D721Med (cell line): Measurements from ENCODE around the gene AURKA.
"Not testable (repeated sequence)": the region's sequence is repeated elsewhere in the genome, so short reads cannot be mapped to it uniquely, and the experiment has no call there.

ENCODE experiments used
- DNase-seq: peaks from one replicate; pipeline ENCODE4 v3.0.0; 2011; ENCODE audit warnings: low spot score; ENCODE audit not compliant: insufficient read length
- FAIRE-seq: peaks from 2 replicates; lab custom pipeline; 2011; peaks lifted over from hg19 to GRCh38; lab: Jason Lieb, UNC
- CTCF ChIP-seq: IDR thresholded peaks from 2 replicates; pipeline ENCODE4 v1.5.1; 2012; ENCODE audit warnings: mild to moderate bottlenecking, control low read depth; ENCODE audit not compliant: insufficient read depth; ENCODE audit errors: missing control alignments

Gene AURKA

GRCh38 chr20:56406910-56407309 is 14.9 kb upstream of the AURKA start:
- FAIRE-seq (no peak), DNase-seq (no peak)
- no peak for TF ChIP-seq CTCF

DNA sequence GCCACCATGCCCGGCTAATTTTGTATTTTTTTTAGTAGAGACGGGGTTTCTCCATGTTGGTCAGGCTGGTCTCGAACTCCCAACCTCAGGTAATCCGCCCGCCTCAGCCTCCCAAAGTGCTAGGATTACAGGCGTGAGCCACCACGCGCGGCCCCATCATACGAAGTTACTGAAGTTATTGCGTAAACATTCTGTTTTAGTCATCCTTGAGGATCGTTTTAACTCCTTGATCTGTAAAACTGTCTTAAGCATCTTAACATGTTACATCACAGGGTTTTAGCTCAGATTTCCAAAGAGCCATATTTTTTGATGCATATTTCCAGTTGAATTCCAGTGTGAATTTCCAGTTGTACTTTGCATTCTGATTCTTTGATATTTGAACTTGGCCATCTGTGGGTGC is 13.3 kb upstream of the AURKA start:
- not testable (repeated sequence) for DNase-seq, FAIRE-seq

GRCh38 chr20:56403465-56403864 is 11.4 kb upstream of the AURKA start:
- TF ChIP-seq CTCF, result no peak
- FAIRE-seq, result no peak
- no peak for DNase-seq

DNA sequence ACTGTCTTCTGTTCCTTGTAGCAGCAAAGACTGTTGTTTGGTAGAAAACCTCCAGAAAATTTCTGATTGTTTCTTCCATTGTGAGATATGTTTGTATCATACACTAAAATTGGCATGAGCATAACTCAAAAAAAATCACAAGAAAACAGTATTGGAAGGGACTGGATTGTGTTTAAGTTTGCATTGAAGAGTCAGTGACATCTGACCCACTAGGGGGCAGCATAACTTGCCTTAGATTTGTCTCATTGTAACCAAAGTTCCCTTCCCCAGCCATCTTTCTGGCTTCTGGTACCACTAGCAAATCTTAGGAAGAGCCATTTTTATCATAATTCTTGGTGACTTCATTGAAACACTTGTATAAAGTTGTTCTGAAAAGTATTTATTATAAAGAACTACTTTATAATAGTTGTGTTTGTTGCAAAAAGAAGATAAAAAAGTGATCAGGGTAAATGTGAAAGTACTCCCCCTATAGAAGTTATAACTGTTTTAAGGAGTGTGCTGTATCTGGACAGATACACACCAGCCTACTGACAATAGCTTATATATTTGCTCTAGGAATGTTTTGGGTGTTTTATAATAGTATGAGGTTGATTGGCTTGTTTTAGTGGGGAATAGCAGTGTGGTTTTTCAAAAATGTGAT is 8.1 kb upstream of the AURKA start:
- FAIRE-seq, result no peak

GRCh38 chr20:56395166-56395565 is 3.2 kb upstream of the AURKA start:
- FAIRE-seq, result no peak
- no peak for DNase-seq

More for the DNA sequence above, 8.1 kb upstream of the AURKA start:
- DNase-seq, result no peak
- TF ChIP-seq CTCF, result peak; percentile 71

DNA sequence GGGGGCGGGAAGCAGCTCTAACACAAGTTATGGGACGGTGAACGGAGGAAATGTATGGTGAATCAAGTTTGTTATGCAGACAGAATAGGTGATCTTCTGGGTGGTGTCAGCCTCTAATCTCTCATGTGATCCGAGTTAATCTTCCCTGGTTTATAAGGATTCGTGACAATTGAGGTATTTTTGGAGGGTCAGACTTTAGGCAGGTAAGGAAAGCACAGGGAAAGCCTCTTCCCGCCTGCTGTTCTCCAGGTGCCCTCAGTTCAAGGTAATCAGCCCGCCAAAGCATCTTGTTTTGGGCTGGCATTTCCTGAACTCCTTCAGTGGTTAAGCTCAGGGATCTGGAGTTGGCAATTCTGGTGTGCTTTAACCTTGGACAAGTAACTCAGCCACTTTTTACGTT is 1.6 kb upstream of the AURKA start:
- DNase-seq (no peak), FAIRE-seq (no peak)
- TF ChIP-seq CTCF, result no peak

More at GRCh38 chr20:56395166-56395565, 3.2 kb upstream of the AURKA start:
- TF ChIP-seq CTCF, result no peak

DNA sequence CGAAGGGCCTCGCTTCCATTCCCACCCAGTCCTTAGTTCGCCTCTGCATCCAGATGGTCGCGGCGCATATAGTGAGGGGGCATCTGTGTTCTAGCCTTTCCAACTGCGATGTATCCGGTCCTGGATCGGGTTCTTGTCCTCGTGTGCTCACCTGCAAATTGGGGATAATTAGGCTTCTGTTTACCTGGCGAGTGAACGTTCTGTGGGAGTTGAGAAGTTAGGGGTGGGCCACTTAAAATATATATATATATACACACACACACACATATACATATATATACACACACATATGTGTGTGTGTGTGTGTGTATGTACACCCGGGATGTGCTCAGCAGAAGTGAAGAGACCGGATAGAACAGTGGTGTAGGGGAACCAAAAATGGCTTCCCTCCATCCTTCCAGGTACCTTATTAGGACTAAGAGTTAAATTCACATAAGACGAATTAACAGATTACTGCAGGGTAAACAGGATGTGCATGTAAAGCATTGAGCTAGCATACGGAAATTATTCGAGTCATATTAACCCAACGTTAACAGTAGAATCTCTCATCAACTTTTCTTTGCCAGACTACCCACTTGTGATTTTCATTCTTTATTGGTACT is 967 bp upstream of the AURKA start:
- no peak for DNase-seq
- FAIRE-seq, result no peak

More for the DNA sequence above, 967 bp upstream of the AURKA start:
- no peak for TF ChIP-seq CTCF
